Endodermal cell (in vitro differentiated cells): Measurements from ENCODE around the gene NRXN3. TPM values are rescaled to one million over a fixed set of nuclear protein-coding genes. Genes with fewer than 3 reads are reported as not detected.
"Not testable (repeated sequence)": the region's sequence is repeated elsewhere in the genome, so short reads cannot be mapped to it uniquely, and the experiment has no call there.

Experiments
- DNase-seq: peaks from one replicate; pipeline ENCODE4 v3.0.0-alpha.2; 2017
- H3K27ac ChIP-seq: 2 replicates; pipeline ENCODE4 v1.5.1; 2013; ENCODE audit warnings: mild to moderate bottlenecking, low read depth, low read length, moderate library complexity
- H3K27me3 ChIP-seq: 2 replicates; pipeline ENCODE4 v1.6.1; 2013; ENCODE audit warnings: mild to moderate bottlenecking, low read length, moderate library complexity; ENCODE audit not compliant: insufficient read depth, control insufficient read depth, poor library complexity, severe bottlenecking
- H3K36me3 ChIP-seq: 2 replicates; pipeline ENCODE4 v1.7.0; 2013; ENCODE audit warnings: mild to moderate bottlenecking, low read length, moderate library complexity; ENCODE audit not compliant: control insufficient read depth, insufficient read depth
- H3K4me1 ChIP-seq: one replicate; pipeline ENCODE4 v1.7.0; 2013; ENCODE audit warnings: low read length; ENCODE audit not compliant: control insufficient read depth, insufficient read depth
- H3K4me3 ChIP-seq: 2 replicates; pipeline ENCODE4 v1.5.1; 2013; ENCODE audit warnings: mild to moderate bottlenecking, low read length, moderate library complexity
- H3K9ac ChIP-seq: 2 replicates; pipeline ENCODE4 v1.6.1; 2013; ENCODE audit warnings: mild to moderate bottlenecking, low read length, moderate library complexity; ENCODE audit not compliant: poor library complexity, severe bottlenecking; ENCODE audit errors: extremely low read depth
- H3K9me3 ChIP-seq: 2 replicates; pipeline ENCODE4 v1.6.1; 2013; ENCODE audit warnings: mild to moderate bottlenecking, low read length, moderate library complexity; ENCODE audit not compliant: control insufficient read depth
- H3K27ac Mint-ChIP-seq: 2 replicates; pipeline ENCODE4 v1.8.0; 2020; ENCODE audit warnings: mixed read lengths
- H3K27me3 Mint-ChIP-seq: 2 replicates; pipeline ENCODE4 v1.8.0; 2021; ENCODE audit warnings: mild to moderate bottlenecking, mixed read lengths; ENCODE audit not compliant: insufficient read depth
- H3K36me3 Mint-ChIP-seq: 2 replicates; pipeline ENCODE4 v1.8.0; 2020; ENCODE audit warnings: low read depth, mixed read lengths
- H3K4me1 Mint-ChIP-seq: 2 replicates; pipeline ENCODE4 v1.8.0; 2020; ENCODE audit warnings: mixed read lengths
- H3K4me3 Mint-ChIP-seq: 2 replicates; pipeline ENCODE4 v1.8.0; 2020; ENCODE audit warnings: mild to moderate bottlenecking, moderate library complexity, mixed read lengths
- H3K9me3 Mint-ChIP-seq: 2 replicates; pipeline ENCODE4 v1.8.0; 2020; ENCODE audit warnings: mild to moderate bottlenecking, mixed read lengths
- WGBS, 2 experiments: methylation state at CpG; one replicate each; pipeline versions ENCODE4 v1.1.5 to v1.1.7; 2013; ENCODE audit warnings: missing lambda C conversion rate in 2 of 2, mixed read lengths in 1 of 2; ENCODE audit not compliant: insufficient coverage in 1 of 2, insufficient read length in 1 of 2; 5-methylcytosine and 5-hydroxymethylcytosine counted together
- total RNA-seq, 2 donors: library from RNA; stranded (reverse); fragmentation: NEBNext Ultra II Directional in 1 of 2; extraction: Animal tissue kit (Norgen Biotek cat#: 25700) in 1 of 2; gene quantifications; 2 replicates in 1 of 2; 3 replicates in 1 of 2; pipeline ENCODE4 v1.2.1, GENCODE V29; 2021
- TF ChIP-seq, protein P1 (sequence below): fragments of 200-600 bp; sonication (generic); conservative IDR thresholded peaks from 2 replicates; pipeline ENCODE4 v1.5.0; 2021; ENCODE audit warnings: antibody characterized with exemption, mild to moderate bottlenecking

NRXN3 gene
- total RNA-seq, 2 donors from 2014 or later: 20.9 to 21.4 TPM

DNA sequence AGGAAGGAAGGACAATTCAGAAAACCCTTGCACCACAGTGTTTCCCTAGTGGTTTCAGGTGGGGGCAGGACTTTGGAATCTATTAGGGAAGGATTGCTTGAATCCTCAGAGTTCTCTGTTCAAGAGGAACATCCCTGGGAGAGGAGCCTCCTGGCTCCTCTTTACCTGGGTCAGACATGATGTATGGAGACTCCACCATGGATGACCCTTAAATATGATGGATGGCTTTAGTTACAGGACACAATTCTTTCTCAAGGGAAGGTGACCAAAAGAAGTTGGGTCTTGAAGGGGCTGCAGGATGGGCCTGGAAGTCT is 396.6 kb downstream of the NRXN3 start:
- H3K4me1 ChIP-seq: no peaks in the 10 kb centered on the region
- no peak overlapping the region for H3K27ac Mint-ChIP-seq
- H3K36me3 ChIP-seq: no peaks in the 10 kb centered on the region
- no peaks in the 10 kb centered on the region for H3K9me3 ChIP-seq
- H3K27me3 Mint-ChIP-seq: peaks cover 5% of the 10 kb centered on the region
- no peaks in the 10 kb centered on the region for H3K9me3 Mint-ChIP-seq
- H3K4me1 Mint-ChIP-seq: peaks cover 12% of the 10 kb centered on the region
- H3K36me3 Mint-ChIP-seq: no peaks in the 10 kb centered on the region
- TF ChIP-seq, protein P1, sequence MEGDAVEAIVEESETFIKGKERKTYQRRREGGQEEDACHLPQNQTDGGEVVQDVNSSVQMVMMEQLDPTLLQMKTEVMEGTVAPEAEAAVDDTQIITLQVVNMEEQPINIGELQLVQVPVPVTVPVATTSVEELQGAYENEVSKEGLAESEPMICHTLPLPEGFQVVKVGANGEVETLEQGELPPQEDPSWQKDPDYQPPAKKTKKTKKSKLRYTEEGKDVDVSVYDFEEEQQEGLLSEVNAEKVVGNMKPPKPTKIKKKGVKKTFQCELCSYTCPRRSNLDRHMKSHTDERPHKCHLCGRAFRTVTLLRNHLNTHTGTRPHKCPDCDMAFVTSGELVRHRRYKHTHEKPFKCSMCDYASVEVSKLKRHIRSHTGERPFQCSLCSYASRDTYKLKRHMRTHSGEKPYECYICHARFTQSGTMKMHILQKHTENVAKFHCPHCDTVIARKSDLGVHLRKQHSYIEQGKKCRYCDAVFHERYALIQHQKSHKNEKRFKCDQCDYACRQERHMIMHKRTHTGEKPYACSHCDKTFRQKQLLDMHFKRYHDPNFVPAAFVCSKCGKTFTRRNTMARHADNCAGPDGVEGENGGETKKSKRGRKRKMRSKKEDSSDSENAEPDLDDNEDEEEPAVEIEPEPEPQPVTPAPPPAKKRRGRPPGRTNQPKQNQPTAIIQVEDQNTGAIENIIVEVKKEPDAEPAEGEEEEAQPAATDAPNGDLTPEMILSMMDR: no peak
- H3K4me3 Mint-ChIP-seq: no peak overlapping the region
- no peak overlapping the region for H3K4me3 ChIP-seq
- no peaks in the 10 kb centered on the region for H3K27me3 ChIP-seq
- H3K27ac ChIP-seq: no peak overlapping the region
- no peak overlapping the region for H3K9ac ChIP-seq
- no peak for DNase-seq

DNA sequence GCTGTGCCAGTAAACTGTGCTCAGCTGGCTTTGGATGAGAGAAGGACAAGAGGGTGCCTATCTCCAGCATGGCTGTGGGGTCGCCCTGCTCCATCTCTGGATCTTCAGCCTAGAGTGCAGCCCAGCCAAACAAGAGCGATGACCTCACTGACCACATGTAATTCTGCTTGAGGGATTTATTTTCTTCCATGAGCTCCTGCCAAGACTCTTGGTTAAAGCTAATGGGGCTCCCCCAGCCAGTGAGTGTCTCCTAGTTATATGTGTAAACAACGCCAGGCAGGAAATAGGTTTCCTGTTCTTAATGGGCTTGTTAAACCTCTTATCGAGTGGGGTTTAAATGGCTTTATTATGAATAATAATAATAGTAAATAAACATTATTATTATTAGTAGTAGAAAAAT is 397.2 kb downstream of the NRXN3 start:
- Histone ChIP-seq H3K4me1 (no peaks in the 10 kb centered on the region), H3K27ac (no peak overlapping the region), H3K36me3 (no peaks in the 10 kb centered on the region), H3K9me3 (peaks cover under 1% of the 10 kb centered on the region), H3K27me3 (no peaks in the 10 kb centered on the region), H3K9ac (no peak overlapping the region), H3K4me3 (no peak overlapping the region)
- 87 to 100% methylated on average over 1 to 3 of the region's 4 CpGs for WGBS, 2 experiments
- Mint-ChIP-seq H3K27me3 (peaks cover 5% of the 10 kb centered on the region), H3K9me3 (peaks cover 4% of the 10 kb centered on the region), H3K36me3 (no peaks in the 10 kb centered on the region), H3K27ac (no peak overlapping the region), H3K4me1 (peaks cover 17% of the 10 kb centered on the region), H3K4me3 (no peak overlapping the region)
- no peak for DNase-seq
- TF ChIP-seq, protein P1: no peak

GRCh38 chr14:78573736-78574135 is 403.6 kb downstream of the NRXN3 start:
- H3K4me3 Mint-ChIP-seq, H3K27ac ChIP-seq, H3K36me3 ChIP-seq, DNase-seq, H3K4me1 Mint-ChIP-seq, H3K4me1 ChIP-seq, H3K27me3 ChIP-seq, H3K27ac Mint-ChIP-seq, H3K9ac ChIP-seq, H3K36me3 Mint-ChIP-seq, H3K27me3 Mint-ChIP-seq: not testable (repeated sequence)
- H3K9me3 Mint-ChIP-seq: peaks cover 40% of the 10 kb centered on the region
- Histone ChIP-seq H3K9me3 (peaks cover 38% of the 10 kb centered on the region), H3K4me3 (peak overlapping the region; percentile 53)
- 92 to 94% methylated on average over 3 of the region's 3 CpGs for WGBS, 2 experiments

- no peaks in the 10 kb centered on the region for H3K4me1 ChIP-seq
- 87 to 93% methylated on average over 3 to 5 of the region's 5 CpGs for WGBS, 2 experiments
- peaks cover 7% of the 10 kb centered on the region for H3K4me1 Mint-ChIP-seq
- H3K27ac Mint-ChIP-seq: no peak overlapping the region
- no peak overlapping the region for H3K27ac ChIP-seq
- peaks cover 5% of the 10 kb centered on the region for H3K36me3 Mint-ChIP-seq
- peaks cover 2% of the 10 kb centered on the region for H3K27me3 Mint-ChIP-seq
- peaks cover 40% of the 10 kb centered on the region for H3K9me3 Mint-ChIP-seq
- no peaks in the 10 kb centered on the region for H3K36me3 ChIP-seq
- TF ChIP-seq, protein P1: no peak
- no peak overlapping the region for H3K9ac ChIP-seq
- no peaks in the 10 kb centered on the region for H3K27me3 ChIP-seq
- H3K4me3 ChIP-seq: no peak overlapping the region
- H3K9me3 ChIP-seq: peaks cover 38% of the 10 kb centered on the region
- H3K4me3 Mint-ChIP-seq: no peak overlapping the region
- no peak for DNase-seq
These were observed 406.4 kb downstream of the NRXN3 start for GRCh38 chr14:78576437-78577166.
